Measurements from ENCODE around the gene FBXW7. TPM values are rescaled to one million over a fixed set of nuclear protein-coding genes. Genes with fewer than 3 reads are reported as not detected.

Gene FBXW7
- polyA plus RNA-seq, 1 donor from 2014 or later = 55.7 TPM

- H3K9me3 ChIP-seq (ENCODE audit: low read length) = no peaks in the 10 kb centered on the region
- H3K27ac ChIP-seq (ENCODE audit: low read length) = no peak overlapping the region
- H3K4me2 ChIP-seq (ENCODE audit: low read length) = no peak overlapping the region
- no peaks in the 10 kb centered on the region for H3K27me3 ChIP-seq (ENCODE audit: insufficient read depth, low read depth, low read length)
- peaks cover 6% of the 10 kb centered on the region for H3F3A ChIP-seq (ENCODE audit: insufficient read depth, low read length, poor library complexity, severe bottlenecking)
- no peaks in the 10 kb centered on the region for H4K20me1 ChIP-seq (ENCODE audit: insufficient read depth)
- TF ChIP-seq, protein P1, sequence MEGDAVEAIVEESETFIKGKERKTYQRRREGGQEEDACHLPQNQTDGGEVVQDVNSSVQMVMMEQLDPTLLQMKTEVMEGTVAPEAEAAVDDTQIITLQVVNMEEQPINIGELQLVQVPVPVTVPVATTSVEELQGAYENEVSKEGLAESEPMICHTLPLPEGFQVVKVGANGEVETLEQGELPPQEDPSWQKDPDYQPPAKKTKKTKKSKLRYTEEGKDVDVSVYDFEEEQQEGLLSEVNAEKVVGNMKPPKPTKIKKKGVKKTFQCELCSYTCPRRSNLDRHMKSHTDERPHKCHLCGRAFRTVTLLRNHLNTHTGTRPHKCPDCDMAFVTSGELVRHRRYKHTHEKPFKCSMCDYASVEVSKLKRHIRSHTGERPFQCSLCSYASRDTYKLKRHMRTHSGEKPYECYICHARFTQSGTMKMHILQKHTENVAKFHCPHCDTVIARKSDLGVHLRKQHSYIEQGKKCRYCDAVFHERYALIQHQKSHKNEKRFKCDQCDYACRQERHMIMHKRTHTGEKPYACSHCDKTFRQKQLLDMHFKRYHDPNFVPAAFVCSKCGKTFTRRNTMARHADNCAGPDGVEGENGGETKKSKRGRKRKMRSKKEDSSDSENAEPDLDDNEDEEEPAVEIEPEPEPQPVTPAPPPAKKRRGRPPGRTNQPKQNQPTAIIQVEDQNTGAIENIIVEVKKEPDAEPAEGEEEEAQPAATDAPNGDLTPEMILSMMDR (IDR thresholded peaks at IDR 0.05; ENCODE audit: poor library complexity, severe bottlenecking) = no peak
- TF ChIP-seq REST (IDR thresholded peaks at IDR 0.05; ENCODE audit: borderline replicate concordance) = no peak
- no peak for TF ChIP-seq TAF1 (IDR thresholded peaks at IDR 0.05; ENCODE audit: low read depth)
- TF ChIP-seq EP300 (conservative IDR thresholded peaks at IDR 0.05; ENCODE audit: poor library complexity, severe bottlenecking) = no peak
- TF ChIP-seq EZH2 (IDR thresholded peaks at IDR 0.05; ENCODE audit: borderline replicate concordance, insufficient read depth, low read length, poor library complexity, severe bottlenecking) = no peak
- no peak for TF ChIP-seq RAD21 (conservative IDR thresholded peaks at IDR 0.05)
- no peak for TF ChIP-seq SMC3 (conservative IDR thresholded peaks at IDR 0.05; ENCODE audit: poor library complexity)
- no peak for TF ChIP-seq MXI1 (conservative IDR thresholded peaks at IDR 0.05; ENCODE audit: poor library complexity, severe bottlenecking)
- no peak for TF ChIP-seq POLR2AphosphoS5 (IDR thresholded peaks at IDR 0.05)
- peaks cover 24% of the 10 kb centered on the region for H3K79me2 ChIP-seq (replicated peaks; ENCODE audit: insufficient read depth, low read length)
- no peak overlapping the region for H2AFZ ChIP-seq (ENCODE audit: low read depth, low read length)
- no peaks in the 10 kb centered on the region for H3K9me2 ChIP-seq (ENCODE audit: insufficient read depth, low read length)
- H3K36me3 ChIP-seq (ENCODE audit: insufficient read depth, low read length) = no peaks in the 10 kb centered on the region
- H3K9ac ChIP-seq (ENCODE audit: low read length) = no peak overlapping the region
- no peak overlapping the region for H3K4me3 ChIP-seq (ENCODE audit: low read length)
These were observed 5.0 kb upstream of the FBXW7 start for GRCh38 chr4:152540941-152541340.

DNA sequence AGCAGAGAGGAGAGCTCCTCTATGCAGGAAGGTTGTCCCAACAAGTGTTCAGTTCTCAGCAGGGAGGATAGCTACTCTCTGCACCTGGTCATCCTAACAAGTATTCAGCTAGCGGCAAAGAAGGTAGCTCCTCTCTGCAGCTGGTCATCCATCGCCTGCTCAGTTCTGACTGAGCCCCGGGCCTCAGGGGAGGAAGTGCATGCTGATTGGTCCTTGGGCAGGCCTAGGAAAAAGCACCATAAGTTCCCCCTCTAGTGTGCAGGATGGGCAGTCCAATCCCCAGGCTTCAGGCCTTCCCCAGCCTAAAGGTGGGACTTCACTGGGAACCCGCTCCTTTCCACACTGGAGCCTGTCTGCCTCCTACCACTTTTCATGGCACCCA, 4.4 kb upstream of the FBXW7 start:
- no peaks in the 10 kb centered on the region for H3K27me3 ChIP-seq (ENCODE audit: insufficient read depth, low read depth, low read length)
- no peak overlapping the region for H3K27ac ChIP-seq (ENCODE audit: low read length)
- H3K36me3 ChIP-seq (ENCODE audit: insufficient read depth, low read length) = no peaks in the 10 kb centered on the region
- peaks cover 6% of the 10 kb centered on the region for H3F3A ChIP-seq (ENCODE audit: insufficient read depth, low read length, poor library complexity, severe bottlenecking)
- no peak overlapping the region for H2AFZ ChIP-seq (ENCODE audit: low read depth, low read length)
- H3K79me2 ChIP-seq (replicated peaks; ENCODE audit: insufficient read depth, low read length) = peaks cover 24% of the 10 kb centered on the region
- no peaks in the 10 kb centered on the region for H3K9me2 ChIP-seq (ENCODE audit: insufficient read depth, low read length)
- H3K9me3 ChIP-seq (ENCODE audit: low read length) = no peaks in the 10 kb centered on the region
- no peak overlapping the region for H3K4me3 ChIP-seq (ENCODE audit: low read length)
- no peak overlapping the region for H3K9ac ChIP-seq (ENCODE audit: low read length)
- H4K20me1 ChIP-seq (ENCODE audit: insufficient read depth) = no peaks in the 10 kb centered on the region
- H3K4me2 ChIP-seq (ENCODE audit: low read length) = no peak overlapping the region
- TF ChIP-seq EP300 (conservative IDR thresholded peaks at IDR 0.05; ENCODE audit: poor library complexity, severe bottlenecking) (no peak), MXI1 (conservative IDR thresholded peaks at IDR 0.05; ENCODE audit: poor library complexity, severe bottlenecking) (no peak), REST (IDR thresholded peaks at IDR 0.05; ENCODE audit: borderline replicate concordance) (no peak), TAF1 (IDR thresholded peaks at IDR 0.05; ENCODE audit: low read depth) (no peak), RAD21 (conservative IDR thresholded peaks at IDR 0.05) (no peak), EZH2 (IDR thresholded peaks at IDR 0.05; ENCODE audit: borderline replicate concordance, insufficient read depth, low read length, poor library complexity, severe bottlenecking) (no peak), SMC3 (conservative IDR thresholded peaks at IDR 0.05; ENCODE audit: poor library complexity) (no peak), POLR2AphosphoS5 (IDR thresholded peaks at IDR 0.05) (no peak)
- TF ChIP-seq, protein P1 (IDR thresholded peaks at IDR 0.05; ENCODE audit: poor library complexity, severe bottlenecking) = no peak

Data from neural cell (in vitro differentiated cells).